IMR-90 (cell line): Measurements from ENCODE around the gene NPAP1. TPM values are rescaled to one million over a fixed set of nuclear protein-coding genes. Genes with fewer than 3 reads are reported as not detected.

Source experiments
- ATAC-seq: fragments of 200-7000 bp; cut with Tn5 transposase; 2 replicates; pipeline ENCODE4 v1.9.1; 2020; ENCODE audit warnings: low read depth, mild to moderate bottlenecking, moderate library complexity
- BruUV-seq: library from RNA; stranded (reverse); fragments of 400-500 nt; replicated peaks from 2 replicates; lab custom pipeline; 2021; lab: Mats Ljungman, UMichigan
- CTCF ChIA-PET: fragments of 300-600 bp; formaldehyde crosslinking; extraction: SDS; loops from one replicate; lab custom pipeline; 2021; ENCODE audit warnings: antibody characterized with exemption; lab: Yijun Ruan, JAX
- POLR2A ChIA-PET: fragments of 300-600 bp; sonication (Branson Sonifier 250); formaldehyde crosslinking; loops from one replicate; lab custom pipeline; 2022; ENCODE audit warnings: antibody characterized with exemption; ENCODE audit not compliant: unreplicated experiment; lab: Charles Lee
- DNase-seq: peaks from one replicate; pipeline ENCODE4 v3.0.0; 2013
- H2AFZ ChIP-seq: replicated peaks from 2 replicates; pipeline ENCODE3; 2013; ENCODE audit warnings: low read length, mild to moderate bottlenecking; ENCODE audit not compliant: poor library complexity
- H2AK5ac ChIP-seq: 2 replicates; pipeline ENCODE4 v1.6.1; 2013; ENCODE audit warnings: low read depth, low read length, inconsistent platforms
- H2AK9ac ChIP-seq: replicated peaks from 2 replicates; pipeline ENCODE3; 2013; ENCODE audit warnings: mild to moderate bottlenecking, low read depth, low read length, moderate library complexity; ENCODE audit not compliant: poor library complexity
- H2BK120ac ChIP-seq: 2 replicates; pipeline ENCODE4 v1.6.1; 2013; ENCODE audit warnings: low read depth, low read length, inconsistent platforms
- H2BK15ac ChIP-seq: 3 replicates; pipeline ENCODE4 v1.6.1; 2013; ENCODE audit warnings: low read depth, low read length, inconsistent platforms
- H2BK20ac ChIP-seq: 2 replicates; pipeline ENCODE4 v1.6.1; 2013; ENCODE audit warnings: low read depth, mild to moderate bottlenecking, inconsistent platforms, low read length, moderate library complexity
- H2BK5ac ChIP-seq: 2 replicates; pipeline ENCODE4 v1.6.1; 2013; ENCODE audit warnings: mild to moderate bottlenecking, low read depth, low read length, inconsistent platforms; ENCODE audit not compliant: poor library complexity, severe bottlenecking
- H3K14ac ChIP-seq: replicated peaks from 2 replicates; pipeline ENCODE4 v1.6.1; 2013; ENCODE audit warnings: low read depth, low read length, inconsistent platforms
- H3K18ac ChIP-seq: 2 replicates; pipeline ENCODE4 v1.6.1; 2013; ENCODE audit warnings: low read depth, low read length, control low read depth
- H3K23ac ChIP-seq: 2 replicates; pipeline ENCODE4 v1.6.1; 2013; ENCODE audit warnings: low read depth, low read length, inconsistent platforms
- H3K27ac ChIP-seq: 2 replicates; pipeline ENCODE4 v1.5.1; 2013; ENCODE audit warnings: mild to moderate bottlenecking, control low read depth, low read length; ENCODE audit not compliant: insufficient read depth
- H3K27me3 ChIP-seq: 2 replicates; pipeline ENCODE4 v1.6.1; 2013; ENCODE audit warnings: low read length; ENCODE audit not compliant: control insufficient read depth, insufficient read depth
- H3K36me3 ChIP-seq: 2 replicates; pipeline ENCODE4 v1.6.1; 2013; ENCODE audit warnings: low read length, mixed read lengths; ENCODE audit not compliant: control insufficient read depth, insufficient read depth
- H3K4ac ChIP-seq: 2 replicates; pipeline ENCODE4 v1.6.1; 2013; ENCODE audit warnings: low read depth, low read length, inconsistent platforms
- H3K4me1 ChIP-seq: 2 replicates; pipeline ENCODE4 v1.6.1; 2013; ENCODE audit warnings: low read length, mixed read lengths; ENCODE audit not compliant: control insufficient read depth, insufficient read depth
- H3K4me2 ChIP-seq: 2 replicates; pipeline ENCODE4 v1.6.1; 2013; ENCODE audit warnings: low read depth, mild to moderate bottlenecking, control low read depth, low read length, moderate library complexity
- H3K4me3 ChIP-seq: 2 replicates; pipeline ENCODE4 v1.5.1; 2013; ENCODE audit warnings: low read depth, mild to moderate bottlenecking, control low read depth, low read length, moderate library complexity; ENCODE audit not compliant: insufficient read depth
- H3K56ac ChIP-seq: 2 replicates; pipeline ENCODE4 v1.6.1; 2013; ENCODE audit warnings: low read length, inconsistent platforms; ENCODE audit not compliant: insufficient read depth; ENCODE audit errors: extremely low read depth
- H3K79me1 ChIP-seq, 2 experiments: 2 replicates each; pipeline ENCODE4 v1.6.1; 2013; ENCODE audit warnings: low read length in 2 of 2, inconsistent platforms in 1 of 2, low read depth in 1 of 2
- H3K9ac ChIP-seq: 2 replicates; pipeline ENCODE4 v1.6.1; 2013; ENCODE audit warnings: low read depth, low read length, control low read depth
- H3K9me1 ChIP-seq: 2 replicates; pipeline ENCODE4 v1.6.1; 2013; ENCODE audit warnings: low read length, inconsistent platforms; ENCODE audit not compliant: insufficient read depth
- H3K9me3 ChIP-seq: 2 replicates; pipeline ENCODE4 v1.6.1; 2013; ENCODE audit warnings: low read length; ENCODE audit not compliant: control insufficient read depth, insufficient read depth
- H4K20me1 ChIP-seq: 2 replicates; pipeline ENCODE4 v1.6.1; 2013; ENCODE audit warnings: low read length, inconsistent platforms; ENCODE audit not compliant: insufficient read depth
- H4K5ac ChIP-seq: 2 replicates; pipeline ENCODE4 v1.6.1; 2013; ENCODE audit warnings: mild to moderate bottlenecking, low read depth, low read length, control low read depth
- H4K8ac ChIP-seq, 2 experiments: 2 replicates each; pipeline ENCODE4 v1.6.1; 2013; ENCODE audit warnings: low read depth in 2 of 2, low read length in 2 of 2, control low read depth in 1 of 2, inconsistent platforms in 1 of 2
- H4K91ac ChIP-seq: 2 replicates; pipeline ENCODE4 v1.6.1; 2013; ENCODE audit warnings: low read depth, low read length, inconsistent platforms; ENCODE audit not compliant: insufficient read depth
- BHLHE40 ChIP-seq: fragments of 150-350 bp; IDR thresholded peaks from 2 replicates; pipeline ENCODE4 v1.6.1; 2016; ENCODE audit warnings: mild to moderate bottlenecking, low read depth, low read length
- CEBPB ChIP-seq: IDR thresholded peaks from 2 replicates; pipeline ENCODE4 v1.6.1; 2012; ENCODE audit warnings: low read depth, low read length, improper control_type of control experiment
- CHD1 ChIP-seq: IDR thresholded peaks from 2 replicates; pipeline ENCODE4 v1.6.1; 2012; ENCODE audit warnings: low read depth, low read length, improper control_type of control experiment
- FOS ChIP-seq: fragments of 150-350 bp; IDR thresholded peaks from 2 replicates; pipeline ENCODE4 v1.6.1; 2016; ENCODE audit warnings: low read depth, low read length
- MAFK ChIP-seq: IDR thresholded peaks from 2 replicates; pipeline ENCODE4 v1.6.1; 2012; ENCODE audit warnings: low read depth, low read length, improper control_type of control experiment
- MXI1 ChIP-seq: IDR thresholded peaks from 2 replicates; pipeline ENCODE4 v1.6.1; 2012; ENCODE audit warnings: low read depth, mild to moderate bottlenecking, low read length, moderate library complexity, borderline replicate concordance
- NFE2L2 ChIP-seq: fragments of 150-350 bp; IDR thresholded peaks from 2 replicates; pipeline ENCODE4 v1.6.1; 2016; ENCODE audit warnings: low read depth, mild to moderate bottlenecking, low read length
- POLR2A ChIP-seq: IDR thresholded peaks from 2 replicates; pipeline ENCODE4 v1.6.1; 2012; ENCODE audit warnings: mild to moderate bottlenecking, low read depth, low read length
- RFX5 ChIP-seq: IDR thresholded peaks from 2 replicates; pipeline ENCODE4 v1.8.0; 2012; ENCODE audit warnings: low read depth, mild to moderate bottlenecking, low read length, moderate library complexity
- SMC3 ChIP-seq: fragments of 150-350 bp; IDR thresholded peaks from 2 replicates; pipeline ENCODE4 v1.6.1; 2016; ENCODE audit warnings: low read depth, mild to moderate bottlenecking, antibody characterized with exemption, low read length, moderate library complexity
- WGBS, 2 experiments: methylation state at CpG; one replicate each; pipeline versions ENCODE4 v1.1.5 to v1.1.7; 2013; ENCODE audit warnings: missing lambda C conversion rate in 2 of 2; ENCODE audit not compliant: insufficient read length in 1 of 2; ENCODE audit errors: extremely low coverage in 2 of 2; 5-methylcytosine and 5-hydroxymethylcytosine counted together
- dilution Hi-C: fragments of 300-500 bp; cut with HindIII; formaldehyde crosslinking; loops from one replicate; pipeline ENCODE4 v1.14.3; 2018; ENCODE audit warnings: low sequenced_read_pairs; ENCODE audit not compliant: unreplicated experiment
- in situ Hi-C: fragments of 300-500 bp; cut with MboI; formaldehyde crosslinking; loops from 3 replicates; pipeline ENCODE4 v1.14.3; 2019; ENCODE audit warnings: low sequenced_read_pairs, inconsistent platforms, mixed read lengths
- intact Hi-C: fragments of 100-400 bp; cut with micrococcal nuclease; formaldehyde crosslinking; loops from 2 replicates; pipeline ENCODE4 v1.10.0; 2022
- polyA plus RNA-seq, 3 experiments: library from polyadenylated mRNA; depleted of rRNA; stranded (reverse); fragments of >200 nt; gene quantifications; 2 replicates each; pipeline ENCODE4 v1.2.3, GENCODE V29; 2012; ENCODE audit warnings: low replicate concordance in 1 of 3
- total RNA-seq: library from RNA; depleted of rRNA; stranded (reverse); fragments of >200 nt; gene quantifications from 2 replicates; pipeline ENCODE4 v1.2.3, GENCODE V29; 2012
- TF ChIP-seq, protein P1 (sequence below): conservative IDR thresholded peaks from 2 replicates; pipeline ENCODE4 v1.5.1; 2012; ENCODE audit warnings: mild to moderate bottlenecking, low read depth, low read length, improper control_type of control experiment
- TF ChIP-seq, protein P2 (sequence below): fragments of 150-350 bp; IDR thresholded peaks from 2 replicates; pipeline ENCODE4 v1.6.1; 2017; ENCODE audit warnings: mild to moderate bottlenecking, antibody characterized with exemption, low read length, low read depth

The NPAP1 gene
- total and polyA plus RNA-seq, 2 of the 4 experiments (the other 2 are of a cell fraction): not detected

DNA sequence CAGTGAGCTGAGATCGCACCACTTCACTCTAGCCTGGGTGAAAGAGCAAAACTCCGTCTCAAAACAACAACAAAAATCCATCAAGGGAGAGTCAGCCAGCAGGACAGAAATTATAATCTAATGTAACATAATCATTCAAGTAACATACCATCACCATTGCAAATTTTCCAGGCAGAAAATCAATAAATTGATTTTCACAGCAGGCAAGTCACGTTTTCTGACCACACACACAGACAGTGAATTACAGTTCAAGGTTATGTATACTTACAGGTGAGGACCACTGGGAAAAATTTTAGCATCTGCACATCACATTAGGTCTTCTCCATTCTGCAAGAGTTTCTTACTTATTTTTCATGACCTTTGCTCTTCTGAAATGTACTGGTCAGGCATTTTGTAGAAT, 29.9 kb upstream of the NPAP1 start:
- Histone ChIP-seq H3K9me1 (no peaks in the 10 kb centered on the region), H2AFZ (no peak overlapping the region), H2AK9ac (no peak overlapping the region), H4K5ac (no peak overlapping the region), H4K20me1 (no peaks in the 10 kb centered on the region), H3K23ac (no peak overlapping the region), H3K27me3 (no peaks in the 10 kb centered on the region), H3K4ac (no peak overlapping the region), H2BK5ac (no peak overlapping the region), H3K18ac (no peak overlapping the region), H3K4me2 (no peak overlapping the region), H3K9ac (no peak overlapping the region), H3K14ac (no peak overlapping the region), H3K56ac (no peak overlapping the region), H4K8ac (no peak overlapping the region), H2BK20ac (no peak overlapping the region), H3K4me3 (no peak overlapping the region), H3K27ac (no peak overlapping the region), H2BK15ac (no peak overlapping the region), H4K91ac (no peak overlapping the region), H3K4me1 (no peaks in the 10 kb centered on the region), H3K9me3 (peaks cover 7% of the 10 kb centered on the region), H3K79me1 (no peaks in the 10 kb centered on the region), H2BK120ac (no peak overlapping the region), H3K36me3 (no peaks in the 10 kb centered on the region), H2AK5ac (no peak overlapping the region)
- intact Hi-C loops (no loop called here), dilution Hi-C loops (no loop called here), in situ Hi-C loops (no loop called here)
- TF ChIP-seq MXI1 (no peak), BHLHE40 (no peak), FOS (no peak), CEBPB (no peak), NFE2L2 (no peak), SMC3 (no peak), MAFK (no peak), CHD1 (no peak), POLR2A (no peak), RFX5 (no peak)
- TF ChIP-seq, protein P1, sequence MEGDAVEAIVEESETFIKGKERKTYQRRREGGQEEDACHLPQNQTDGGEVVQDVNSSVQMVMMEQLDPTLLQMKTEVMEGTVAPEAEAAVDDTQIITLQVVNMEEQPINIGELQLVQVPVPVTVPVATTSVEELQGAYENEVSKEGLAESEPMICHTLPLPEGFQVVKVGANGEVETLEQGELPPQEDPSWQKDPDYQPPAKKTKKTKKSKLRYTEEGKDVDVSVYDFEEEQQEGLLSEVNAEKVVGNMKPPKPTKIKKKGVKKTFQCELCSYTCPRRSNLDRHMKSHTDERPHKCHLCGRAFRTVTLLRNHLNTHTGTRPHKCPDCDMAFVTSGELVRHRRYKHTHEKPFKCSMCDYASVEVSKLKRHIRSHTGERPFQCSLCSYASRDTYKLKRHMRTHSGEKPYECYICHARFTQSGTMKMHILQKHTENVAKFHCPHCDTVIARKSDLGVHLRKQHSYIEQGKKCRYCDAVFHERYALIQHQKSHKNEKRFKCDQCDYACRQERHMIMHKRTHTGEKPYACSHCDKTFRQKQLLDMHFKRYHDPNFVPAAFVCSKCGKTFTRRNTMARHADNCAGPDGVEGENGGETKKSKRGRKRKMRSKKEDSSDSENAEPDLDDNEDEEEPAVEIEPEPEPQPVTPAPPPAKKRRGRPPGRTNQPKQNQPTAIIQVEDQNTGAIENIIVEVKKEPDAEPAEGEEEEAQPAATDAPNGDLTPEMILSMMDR: no peak
- TF ChIP-seq, protein P2, sequence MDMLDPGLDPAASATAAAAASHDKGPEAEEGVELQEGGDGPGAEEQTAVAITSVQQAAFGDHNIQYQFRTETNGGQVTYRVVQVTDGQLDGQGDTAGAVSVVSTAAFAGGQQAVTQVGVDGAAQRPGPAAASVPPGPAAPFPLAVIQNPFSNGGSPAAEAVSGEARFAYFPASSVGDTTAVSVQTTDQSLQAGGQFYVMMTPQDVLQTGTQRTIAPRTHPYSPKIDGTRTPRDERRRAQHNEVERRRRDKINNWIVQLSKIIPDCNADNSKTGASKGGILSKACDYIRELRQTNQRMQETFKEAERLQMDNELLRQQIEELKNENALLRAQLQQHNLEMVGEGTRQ: no peak
- ATAC-seq: no peak
- whole genome bisulfite sequencing, 2 experiments: no CpG with 5 or more reads among the region's 3 CpGs
- POLR2A ChIA-PET: no interaction called here
- CTCF ChIA-PET: no interaction called here
- DNase-seq: no peak
- BruUV-seq: no TSS peak
